H9 (cell line): ENCODE data around the gene HNRNPLL. TPM values are rescaled to one million over a fixed set of nuclear protein-coding genes. Genes with fewer than 3 reads are reported as not detected.

ENCODE experiments used
- DNase-seq: peaks from one replicate; pipeline ENCODE4 v3.0.0-alpha.2; 2017
- H2AFZ ChIP-seq: one replicate; pipeline ENCODE4 v1.6.1; 2013; ENCODE audit warnings: mild to moderate bottlenecking, low read length, control low read depth, moderate library complexity
- H2AK5ac ChIP-seq: 2 replicates; pipeline ENCODE4 v1.6.1; 2013; ENCODE audit warnings: low read length, control low read depth, mixed read lengths; ENCODE audit not compliant: insufficient read length
- H2BK120ac ChIP-seq: one replicate; pipeline ENCODE4 v1.6.1; 2013; ENCODE audit warnings: low read depth, mild to moderate bottlenecking, low read length, control low read depth, inconsistent platforms; ENCODE audit not compliant: poor library complexity, severe bottlenecking
- H2BK12ac ChIP-seq: 2 replicates; pipeline ENCODE4 v1.6.1; 2013; ENCODE audit warnings: low read length, control low read depth, mixed read lengths, low read depth; ENCODE audit not compliant: insufficient read length
- H2BK15ac ChIP-seq: 2 replicates; pipeline ENCODE4 v1.6.1; 2013; ENCODE audit warnings: low read depth, low read length, control low read depth
- H2BK20ac ChIP-seq: one replicate; pipeline ENCODE4 v1.6.1; 2013; ENCODE audit warnings: low read depth, mild to moderate bottlenecking, low read length, control low read depth, inconsistent platforms; ENCODE audit not compliant: poor library complexity, severe bottlenecking
- H2BK5ac ChIP-seq: 2 replicates; pipeline ENCODE4 v1.6.1; 2013; ENCODE audit warnings: low read length, control low read depth, mixed read lengths; ENCODE audit not compliant: insufficient read length
- H3K14ac ChIP-seq: 2 replicates; pipeline ENCODE4 v1.6.1; 2013; ENCODE audit warnings: low read length, control low read depth; ENCODE audit not compliant: insufficient read depth
- H3K18ac ChIP-seq: 2 replicates; pipeline ENCODE4 v1.6.1; 2013; ENCODE audit warnings: low read depth, mild to moderate bottlenecking, mixed read lengths, low read length, control low read depth; ENCODE audit not compliant: insufficient read length
- H3K23ac ChIP-seq: 2 replicates; pipeline ENCODE4 v1.6.1; 2013; ENCODE audit warnings: low read length, control low read depth, mixed read lengths, low read depth; ENCODE audit not compliant: insufficient read length
- H3K23me2 ChIP-seq: 2 replicates; pipeline ENCODE4 v1.6.1; 2013; ENCODE audit warnings: low read depth, mild to moderate bottlenecking, mixed read lengths, low read length, control low read depth; ENCODE audit not compliant: insufficient read length, poor library complexity, severe bottlenecking
- H3K27ac ChIP-seq: 2 replicates; pipeline ENCODE4 v1.5.1; 2013; ENCODE audit warnings: low read length, control low read depth, mixed read lengths, low read depth; ENCODE audit not compliant: insufficient read length
- H3K27me3 ChIP-seq: 2 replicates; pipeline ENCODE4 v1.6.1; 2013; ENCODE audit warnings: low read length, control low read depth, inconsistent platforms; ENCODE audit not compliant: insufficient read depth
- H3K4ac ChIP-seq: 2 replicates; pipeline ENCODE4 v1.6.1; 2013; ENCODE audit warnings: low read depth, mild to moderate bottlenecking, control low read depth, inconsistent platforms, low read length, moderate library complexity
- H3K4me1 ChIP-seq: 2 replicates; pipeline ENCODE4 v1.6.1; 2013; ENCODE audit warnings: low read length, control low read depth, inconsistent platforms; ENCODE audit not compliant: insufficient read depth
- H3K4me2 ChIP-seq: 2 replicates; pipeline ENCODE4 v1.6.1; 2013; ENCODE audit warnings: low read length, control low read depth, mixed read lengths; ENCODE audit not compliant: insufficient read length, insufficient read depth
- H3K56ac ChIP-seq: 2 replicates; pipeline ENCODE4 v1.6.1; 2013; ENCODE audit warnings: low read depth, mild to moderate bottlenecking, mixed read lengths, low read length, control low read depth; ENCODE audit not compliant: insufficient read length
- H3K79me1 ChIP-seq: 2 replicates; pipeline ENCODE4 v1.6.1; 2013; ENCODE audit warnings: low read depth, mild to moderate bottlenecking, moderate library complexity, low read length, control low read depth, inconsistent platforms; ENCODE audit not compliant: insufficient read depth, poor library complexity, severe bottlenecking
- H3K79me2 ChIP-seq: 2 replicates; pipeline ENCODE4 v1.6.1; 2013; ENCODE audit warnings: low read length, control low read depth, inconsistent platforms; ENCODE audit not compliant: insufficient read depth
- H3K9ac ChIP-seq: 2 replicates; pipeline ENCODE4 v1.6.1; 2013; ENCODE audit warnings: low read length, control low read depth, mixed read lengths; ENCODE audit not compliant: insufficient read length; ENCODE audit errors: extremely low read depth
- H3K9me3 ChIP-seq: one replicate; pipeline ENCODE4 v1.6.1; 2013; ENCODE audit warnings: low read depth, low read length, inconsistent platforms; ENCODE audit not compliant: control insufficient read depth
- H3T11ph ChIP-seq: one replicate; pipeline ENCODE4 v1.6.1; 2013; ENCODE audit warnings: mild to moderate bottlenecking, low read length, control low read depth, inconsistent platforms
- H4K20me1 ChIP-seq: one replicate; pipeline ENCODE4 v1.6.1; 2013; ENCODE audit not compliant: control insufficient read depth, insufficient read length, insufficient read depth
- H4K5ac ChIP-seq: 2 replicates; pipeline ENCODE4 v1.6.1; 2013; ENCODE audit warnings: low read depth, mild to moderate bottlenecking, mixed read lengths, low read length, control low read depth; ENCODE audit not compliant: insufficient read length
- H4K8ac ChIP-seq: replicated peaks from 2 replicates; pipeline ENCODE4 v1.6.1; 2013; ENCODE audit warnings: low read length, control low read depth, mixed read lengths, low read depth; ENCODE audit not compliant: insufficient read length
- H4K91ac ChIP-seq: 2 replicates; pipeline ENCODE4 v1.6.1; 2013; ENCODE audit warnings: low read depth, mild to moderate bottlenecking, moderate library complexity, mixed read lengths, low read length, control low read depth; ENCODE audit not compliant: insufficient read length
- H3K27ac Mint-ChIP-seq, 3 experiments: 2 replicates in 2 of 3; 3 replicates in 1 of 3; pipeline ENCODE4 v1.8.0; 2020 to 2021; ENCODE audit warnings: mixed read lengths in 3 of 3, mild to moderate bottlenecking in 1 of 3, moderate library complexity in 1 of 3
- H3K27me3 Mint-ChIP-seq: 2 replicates; pipeline ENCODE4 v1.8.0; 2021; ENCODE audit warnings: low read depth, mild to moderate bottlenecking, moderate library complexity, mixed read lengths
- H3K36me3 Mint-ChIP-seq, 3 experiments: 2 replicates in 2 of 3; 3 replicates in 1 of 3; pipeline ENCODE4 v1.8.0; 2020 to 2021; ENCODE audit warnings: low read depth in 3 of 3, mixed read lengths in 3 of 3; ENCODE audit not compliant: insufficient read depth in 1 of 3
- H3K4me1 Mint-ChIP-seq, 2 experiments: 2 replicates each; pipeline ENCODE4 v1.8.0; 2020; ENCODE audit warnings: mixed read lengths in 2 of 2
- H3K4me3 Mint-ChIP-seq, 2 experiments: 2 replicates in 1 of 2; 3 replicates in 1 of 2; pipeline ENCODE4 v1.8.0; 2020 to 2021; ENCODE audit warnings: mild to moderate bottlenecking in 2 of 2, mixed read lengths in 2 of 2, moderate library complexity in 1 of 2
- H3K9me3 Mint-ChIP-seq, 2 experiments: 2 replicates in 1 of 2; 3 replicates in 1 of 2; pipeline ENCODE4 v1.8.0; 2020; ENCODE audit warnings: mild to moderate bottlenecking in 2 of 2, mixed read lengths in 2 of 2, moderate library complexity in 1 of 2
- WGBS: extraction: QIAGEN DNeasy Blood & Tissue Kit; methylation state at CpG from one replicate; pipeline ENCODE4 v1.1.7; 2013; ENCODE audit warnings: missing lambda C conversion rate, low lambda C conversion rate, mixed read lengths; ENCODE audit not compliant: insufficient read length; ENCODE audit errors: extremely low coverage; 5-methylcytosine and 5-hydroxymethylcytosine counted together
- total RNA-seq: library from RNA; stranded (reverse); gene quantifications from 2 replicates; pipeline ENCODE4 v1.2.1, GENCODE V29; 2021
- TF ChIP-seq, protein P1 (sequence below): fragments of 200-600 bp; sonication (generic); conservative IDR thresholded peaks from 3 replicates; pipeline ENCODE4 v1.8.0; 2021; ENCODE audit warnings: antibody characterized with exemption, mild to moderate bottlenecking

HNRNPLL gene
- total RNA-seq, 1 experiment from 2014 or later, result 52.3 TPM

DNA sequence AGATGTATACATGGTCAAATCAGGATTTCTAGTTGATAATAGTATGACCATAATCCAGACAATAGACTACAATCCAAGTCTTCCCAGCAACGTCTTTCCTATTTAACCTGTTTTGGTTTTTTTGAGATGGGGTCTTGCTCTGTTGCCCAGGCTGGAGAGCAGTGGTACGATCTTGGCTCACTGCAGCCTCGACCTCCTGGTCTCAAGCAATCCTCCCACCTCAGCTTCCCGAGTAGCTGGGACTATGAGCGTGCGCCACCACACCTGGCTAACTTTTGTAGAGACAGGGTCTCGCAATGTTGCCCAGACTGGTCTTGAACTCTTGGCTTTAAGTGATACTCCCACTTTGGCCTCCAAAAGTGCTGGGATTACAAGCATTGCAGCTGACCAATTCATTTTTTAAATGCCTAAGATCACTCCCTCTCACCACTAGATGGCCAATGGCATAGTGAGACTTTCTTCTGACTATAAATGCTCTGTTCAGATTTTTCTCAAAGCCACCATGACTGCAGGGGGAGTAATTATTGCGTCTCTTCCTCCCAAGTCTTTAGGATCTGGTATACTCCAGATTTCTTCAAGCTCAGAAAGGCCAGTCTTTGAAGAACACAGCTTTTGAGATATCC is 47.6 kb downstream of the HNRNPLL start:
- H3K4me3 Mint-ChIP-seq, result no peak overlapping the region
- H2BK15ac ChIP-seq, result no peak overlapping the region
- H3K27me3 Mint-ChIP-seq, result no peaks in the 10 kb centered on the region; the same call in 1 of the 2 replicates
- no peak overlapping the region for H3T11ph ChIP-seq
- H3K9ac ChIP-seq, result no peak overlapping the region
- H4K5ac ChIP-seq, result no peak overlapping the region
- WGBS, result no CpG with 5 or more reads among the region's 8 CpGs
- no peak overlapping the region for H2AK5ac ChIP-seq
- H3K27me3 ChIP-seq, result no peaks in the 10 kb centered on the region
- H3K9me3 Mint-ChIP-seq, result no peaks in the 10 kb centered on the region
- no peaks in the 10 kb centered on the region for H4K20me1 ChIP-seq
- H3K23ac ChIP-seq, result no peak overlapping the region
- peaks cover 5 to 15% (median 7%) of the 10 kb centered on the region in 3 experiments; a peak in 6 of 7 replicates for H3K36me3 Mint-ChIP-seq
- no peak overlapping the region for H2BK20ac ChIP-seq
- no peak overlapping the region for H2BK120ac ChIP-seq
- H3K14ac ChIP-seq, result no peak overlapping the region
- H3K9me3 ChIP-seq, result no peaks in the 10 kb centered on the region
- no peak for DNase-seq
- no peak overlapping the region for H3K56ac ChIP-seq
- no peak overlapping the region for H3K27ac ChIP-seq
- no peak overlapping the region for H4K91ac ChIP-seq
- H2AFZ ChIP-seq, result no peak overlapping the region
- H3K23me2 ChIP-seq, result no peaks in the 10 kb centered on the region
- TF ChIP-seq, protein P1, sequence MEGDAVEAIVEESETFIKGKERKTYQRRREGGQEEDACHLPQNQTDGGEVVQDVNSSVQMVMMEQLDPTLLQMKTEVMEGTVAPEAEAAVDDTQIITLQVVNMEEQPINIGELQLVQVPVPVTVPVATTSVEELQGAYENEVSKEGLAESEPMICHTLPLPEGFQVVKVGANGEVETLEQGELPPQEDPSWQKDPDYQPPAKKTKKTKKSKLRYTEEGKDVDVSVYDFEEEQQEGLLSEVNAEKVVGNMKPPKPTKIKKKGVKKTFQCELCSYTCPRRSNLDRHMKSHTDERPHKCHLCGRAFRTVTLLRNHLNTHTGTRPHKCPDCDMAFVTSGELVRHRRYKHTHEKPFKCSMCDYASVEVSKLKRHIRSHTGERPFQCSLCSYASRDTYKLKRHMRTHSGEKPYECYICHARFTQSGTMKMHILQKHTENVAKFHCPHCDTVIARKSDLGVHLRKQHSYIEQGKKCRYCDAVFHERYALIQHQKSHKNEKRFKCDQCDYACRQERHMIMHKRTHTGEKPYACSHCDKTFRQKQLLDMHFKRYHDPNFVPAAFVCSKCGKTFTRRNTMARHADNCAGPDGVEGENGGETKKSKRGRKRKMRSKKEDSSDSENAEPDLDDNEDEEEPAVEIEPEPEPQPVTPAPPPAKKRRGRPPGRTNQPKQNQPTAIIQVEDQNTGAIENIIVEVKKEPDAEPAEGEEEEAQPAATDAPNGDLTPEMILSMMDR, result peak; percentile 64
- H3K4me2 ChIP-seq, result no peak overlapping the region
- H2BK12ac ChIP-seq, result no peak overlapping the region
- H4K8ac ChIP-seq, result no peak overlapping the region
- H3K27ac Mint-ChIP-seq, result no peak overlapping the region
- no peak overlapping the region for H3K18ac ChIP-seq
- no peak overlapping the region for H2BK5ac ChIP-seq
- no peaks in the 10 kb centered on the region for H3K4me1 ChIP-seq
- no peaks in the 10 kb centered on the region for H3K4me1 Mint-ChIP-seq
- H3K4ac ChIP-seq, result no peak overlapping the region
- no peaks in the 10 kb centered on the region for H3K79me2 ChIP-seq
- H3K79me1 ChIP-seq, result no peaks in the 10 kb centered on the region
